ENCODE measurements around the gene CDYL. TPM values are rescaled to one million over a fixed set of nuclear protein-coding genes. Genes with fewer than 3 reads are reported as not detected.

Gene CDYL
- total RNA-seq, 4 donors from 2014 or later, result 41.9 to 52.3 (median 45.7) TPM

DNA sequence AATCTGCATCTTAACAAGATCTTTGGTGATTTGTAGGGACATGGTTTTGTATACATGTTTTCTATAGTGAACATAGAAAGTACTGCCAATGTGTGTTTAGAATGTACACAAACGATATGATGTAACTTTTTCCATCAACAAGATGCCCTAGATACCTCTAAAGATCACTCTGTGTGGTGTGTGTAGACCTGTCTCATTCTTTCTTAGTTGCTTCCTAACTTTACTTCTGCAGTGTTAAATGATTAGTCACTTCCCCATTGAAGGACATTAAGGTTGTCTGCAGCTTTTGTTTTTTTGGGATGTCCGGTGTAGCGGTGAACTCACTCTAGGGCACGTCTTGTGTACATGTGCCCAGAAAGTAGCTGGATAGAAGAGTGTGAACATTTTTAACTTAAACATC is 35.9 kb downstream of the CDYL start:
- H3K4me1 ChIP-seq, result peaks cover 6 to 35% (median 27%) of the 10 kb centered on the region in 4 donors
- intact Hi-C loops (cut with DNase I), result no loop called here
- H3K36me3 ChIP-seq, result no peaks in the 10 kb centered on the region
- 92% methylated on average over 4 of the region's 4 CpGs for WGBS
- no peak overlapping the region for H3K27ac ChIP-seq (replicated peaks in 1 of 4)
- TF ChIP-seq POLR2A (IDR thresholded peaks at IDR 0.05; ENCODE audit: low read depth), result no peak
- TF ChIP-seq, protein P1, sequence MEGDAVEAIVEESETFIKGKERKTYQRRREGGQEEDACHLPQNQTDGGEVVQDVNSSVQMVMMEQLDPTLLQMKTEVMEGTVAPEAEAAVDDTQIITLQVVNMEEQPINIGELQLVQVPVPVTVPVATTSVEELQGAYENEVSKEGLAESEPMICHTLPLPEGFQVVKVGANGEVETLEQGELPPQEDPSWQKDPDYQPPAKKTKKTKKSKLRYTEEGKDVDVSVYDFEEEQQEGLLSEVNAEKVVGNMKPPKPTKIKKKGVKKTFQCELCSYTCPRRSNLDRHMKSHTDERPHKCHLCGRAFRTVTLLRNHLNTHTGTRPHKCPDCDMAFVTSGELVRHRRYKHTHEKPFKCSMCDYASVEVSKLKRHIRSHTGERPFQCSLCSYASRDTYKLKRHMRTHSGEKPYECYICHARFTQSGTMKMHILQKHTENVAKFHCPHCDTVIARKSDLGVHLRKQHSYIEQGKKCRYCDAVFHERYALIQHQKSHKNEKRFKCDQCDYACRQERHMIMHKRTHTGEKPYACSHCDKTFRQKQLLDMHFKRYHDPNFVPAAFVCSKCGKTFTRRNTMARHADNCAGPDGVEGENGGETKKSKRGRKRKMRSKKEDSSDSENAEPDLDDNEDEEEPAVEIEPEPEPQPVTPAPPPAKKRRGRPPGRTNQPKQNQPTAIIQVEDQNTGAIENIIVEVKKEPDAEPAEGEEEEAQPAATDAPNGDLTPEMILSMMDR (IDR thresholded peaks at IDR 0.05), result no peak
- no peak for TF ChIP-seq POLR2AphosphoS5 (IDR thresholded peaks at IDR 0.05)
- no peak for TF ChIP-seq EP300 (IDR thresholded peaks at IDR 0.05)
- H3K27me3 ChIP-seq, result no peaks in the 10 kb centered on the region
- H3K4me3 ChIP-seq, result no peak overlapping the region
- no peak for DNase-seq (ENCODE audit: extremely low spot score)
- no peaks in the 10 kb centered on the region for H3K9me3 ChIP-seq

DNA sequence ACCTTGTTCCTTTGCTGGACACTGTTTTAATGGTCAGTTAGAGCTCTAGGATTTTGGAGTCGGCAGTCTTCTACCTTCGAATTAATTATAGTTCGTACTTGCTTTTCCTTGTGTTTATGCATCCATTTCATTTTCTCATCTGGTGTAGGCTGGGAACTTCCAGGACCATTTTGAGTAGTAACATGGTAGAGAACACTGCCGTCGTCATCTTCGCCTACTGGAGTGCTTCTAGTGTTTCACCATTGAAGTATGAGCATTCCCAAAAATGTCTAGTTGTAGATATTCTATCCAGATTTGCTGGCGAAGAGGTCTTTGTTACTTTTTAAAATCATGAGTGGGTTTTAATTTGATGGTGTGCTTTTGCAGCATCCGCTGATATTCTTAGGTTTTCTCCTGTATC is 36.9 kb downstream of the CDYL start:
- H3K27ac ChIP-seq (replicated peaks in 1 of 4), result no peak overlapping the region
- intact Hi-C loops (cut with DNase I), result no loop called here
- no peaks in the 10 kb centered on the region for H3K36me3 ChIP-seq
- no peaks in the 10 kb centered on the region for H3K9me3 ChIP-seq
- H3K4me1 ChIP-seq, result peaks cover 6 to 38% (median 29%) of the 10 kb centered on the region in 4 donors
- H3K4me3 ChIP-seq, result no peak overlapping the region
- WGBS, result 97% methylated on average over 8 of the region's 8 CpGs
- TF ChIP-seq POLR2A (IDR thresholded peaks at IDR 0.05; ENCODE audit: low read depth) (no peak), EP300 (IDR thresholded peaks at IDR 0.05) (no peak), POLR2AphosphoS5 (IDR thresholded peaks at IDR 0.05) (no peak)
- TF ChIP-seq, protein P1 (IDR thresholded peaks at IDR 0.05), result no peak
- no peak for DNase-seq (ENCODE audit: extremely low spot score)
- H3K27me3 ChIP-seq, result no peaks in the 10 kb centered on the region

DNA sequence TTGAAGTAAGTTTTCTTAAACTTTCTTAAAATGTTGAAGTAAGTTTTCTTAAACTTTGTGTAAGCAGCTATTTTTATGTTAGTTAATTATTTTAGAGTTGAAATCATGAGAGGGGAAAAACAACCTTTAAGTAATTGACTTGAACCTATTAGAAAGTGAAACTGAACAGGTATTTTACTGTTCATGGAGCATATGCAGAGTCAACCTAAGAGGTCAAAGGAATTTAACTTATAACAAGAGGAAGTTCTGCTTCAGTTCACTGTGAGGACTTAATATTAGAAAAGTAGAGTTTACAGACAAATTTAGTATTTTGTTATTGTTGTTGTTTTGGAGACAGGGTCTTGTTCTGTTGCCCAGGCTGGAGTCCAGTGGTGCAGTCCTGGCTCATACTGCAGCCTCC is 38.0 kb downstream of the CDYL start:
- no peak for DNase-seq (ENCODE audit: extremely low spot score)
- no peaks in the 10 kb centered on the region for H3K36me3 ChIP-seq
- no peak overlapping the region for H3K27ac ChIP-seq (replicated peaks in 1 of 4)
- no peaks in the 10 kb centered on the region for H3K27me3 ChIP-seq
- intact Hi-C loops (cut with DNase I), result no loop called here
- no peak overlapping the region for H3K4me3 ChIP-seq
- no peak for TF ChIP-seq EP300 (IDR thresholded peaks at IDR 0.05)
- TF ChIP-seq POLR2A (IDR thresholded peaks at IDR 0.05; ENCODE audit: low read depth), result no peak
- TF ChIP-seq, protein P1 (IDR thresholded peaks at IDR 0.05), result no peak
- TF ChIP-seq POLR2AphosphoS5 (IDR thresholded peaks at IDR 0.05), result no peak
- peaks cover 6 to 38% (median 29%) of the 10 kb centered on the region in 4 donors for H3K4me1 ChIP-seq
- no peaks in the 10 kb centered on the region for H3K9me3 ChIP-seq

DNA sequence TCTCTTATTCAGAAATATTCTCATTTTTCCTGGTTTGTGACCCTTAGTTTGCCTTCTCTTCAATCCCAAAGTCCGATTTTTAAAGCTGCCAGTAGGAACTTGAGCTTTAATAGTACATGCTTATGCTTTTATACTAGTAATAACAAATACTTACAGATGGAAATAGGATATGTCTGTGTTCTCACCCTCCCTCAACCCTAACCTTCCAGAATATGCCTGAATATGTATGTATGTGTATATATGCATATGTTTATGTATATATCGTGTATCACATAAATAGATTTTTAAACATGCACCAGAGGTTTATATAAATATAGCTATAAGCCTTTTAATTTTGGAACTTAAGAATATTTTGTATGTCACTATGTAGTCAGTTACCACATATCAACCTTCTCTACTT is 38.8 kb downstream of the CDYL start:
- Histone ChIP-seq H3K36me3 (no peaks in the 10 kb centered on the region), H3K27me3 (no peaks in the 10 kb centered on the region), H3K9me3 (no peaks in the 10 kb centered on the region), H3K4me3 (no peak overlapping the region), H3K4me1 (peaks cover 6 to 38% (median 31%) of the 10 kb centered on the region in 4 donors), H3K27ac (replicated peaks in 1 of 4) (no peak overlapping the region)
- DNase-seq (ENCODE audit: extremely low spot score), result no peak
- TF ChIP-seq EP300 (IDR thresholded peaks at IDR 0.05) (no peak), POLR2AphosphoS5 (IDR thresholded peaks at IDR 0.05) (no peak), POLR2A (IDR thresholded peaks at IDR 0.05; ENCODE audit: low read depth) (no peak)
- WGBS, result 80% methylated on average over 2 of the region's 2 CpGs
- intact Hi-C loops (cut with DNase I), result no loop called here

GRCh38 chr6:4815584-4815983 is 39.4 kb downstream of the CDYL start:
- Histone ChIP-seq H3K36me3 (no peaks in the 10 kb centered on the region), H3K4me3 (no peak overlapping the region), H3K27ac (replicated peaks in 1 of 4) (no peak overlapping the region), H3K27me3 (no peaks in the 10 kb centered on the region), H3K4me1 (peaks cover 6 to 38% (median 32%) of the 10 kb centered on the region in 4 donors), H3K9me3 (no peaks in the 10 kb centered on the region)
- intact Hi-C loops (cut with DNase I), result no loop called here
- TF ChIP-seq POLR2A (IDR thresholded peaks at IDR 0.05; ENCODE audit: low read depth) (no peak), POLR2AphosphoS5 (IDR thresholded peaks at IDR 0.05) (no peak), EP300 (IDR thresholded peaks at IDR 0.05) (no peak)
- TF ChIP-seq, protein P1 (IDR thresholded peaks at IDR 0.05), result no peak
- 93% methylated on average over 2 of the region's 2 CpGs for whole genome bisulfite sequencing
- no peak for DNase-seq (ENCODE audit: extremely low spot score)
